Upper lobe of right lung (tissue), 1 donor: ENCODE results near the gene DHX9. TPM values are rescaled to one million over a fixed set of nuclear protein-coding genes. Genes with fewer than 3 reads are reported as not detected.

Experiments used
- ATAC-seq: fragments of 200-7000 bp; cut with Tn5 transposase; one replicate; pipeline ENCODE4 v1.9.1; 2020; ENCODE audit warnings: mild to moderate bottlenecking, moderate library complexity
- DNase-seq: peaks from one replicate; pipeline ENCODE4 v3.0.0-alpha.2; 2020
- H3K27ac ChIP-seq: fragments of 200-600 bp; one replicate; pipeline ENCODE4 v1.8.0; 2022
- H3K27me3 ChIP-seq: fragments of 200-600 bp; one replicate; pipeline ENCODE4 v1.8.0; 2022; ENCODE audit warnings: mild to moderate bottlenecking
- H3K36me3 ChIP-seq: fragments of 200-600 bp; one replicate; pipeline ENCODE4 v1.8.0; 2022
- H3K4me1 ChIP-seq: fragments of 200-600 bp; one replicate; pipeline ENCODE4 v1.8.0; 2022
- H3K4me3 ChIP-seq: fragments of 200-600 bp; one replicate; pipeline ENCODE4 v1.8.0; 2022; ENCODE audit warnings: mild to moderate bottlenecking
- H3K9me3 ChIP-seq: fragments of 200-600 bp; one replicate; pipeline ENCODE4 v1.8.0; 2022
- CTCF ChIP-seq: fragments of 200-600 bp; IDR thresholded peaks from one replicate; pipeline ENCODE4 v1.8.0; 2022; ENCODE audit warnings: antibody characterized with exemption
- intact Hi-C: fragments of 100-400 bp; cut with DNase I; formaldehyde crosslinking; loops from one replicate; pipeline ENCODE4 v1.11.0; 2022
- long read RNA-seq: library from polyadenylated mRNA; unstranded; transcript quantifications from one replicate; pipeline ENCODE4 v2.0.0, GENCODE V29; 2021
- total RNA-seq: library from RNA; stranded (reverse); fragmentation: NEBNext Ultra II Directional; extraction: Animal tissue kit (Norgen Biotek cat#: 25700); gene quantifications from one replicate; pipeline ENCODE4 v1.2.1, GENCODE V29; 2021
- donor health status: DM: no; HTN: yes; CAD: no; lungs with severe emphysema.

DHX9 gene
- total RNA-seq, result 126 TPM
- long read RNA-seq, full-length matches to known transcripts, result 46 of 87 reads
- long read RNA-seq, partial matches to known transcripts, result 28 of 87 reads
- long read RNA-seq, other reads (novel, unspliced or antisense), result 13 of 87 reads

GRCh38 chr1:182839209-182840066, at the start of gene DHX9:
Gene DHX9, plus strand, starts transcription at chr1:182839347. Its CDS starts 3,220 bp downstream, at chr1:182842567.
- Histone ChIP-seq H3K27ac (peak within 1 kb of the TSS; percentile 87), H3K27me3 (no peaks in the 10 kb centered on the region), H3K4me1 (peaks cover 37% of the 10 kb centered on the region), H3K36me3 (peaks cover 19% of the 10 kb centered on the region), H3K9me3 (no peaks in the 10 kb centered on the region), H3K4me3 (peak within 1 kb of the TSS; percentile 67)
- intact Hi-C loops, result no loop called here
- ATAC-seq, result peak; percentile 96
- DNase-seq, result peak; percentile 96
- TF ChIP-seq CTCF, result peak; percentile 31

- Histone ChIP-seq H3K36me3 (peaks cover 8% of the 10 kb centered on the region), H3K9me3 (no peaks in the 10 kb centered on the region), H3K27ac (no peak overlapping the region), H3K27me3 (no peaks in the 10 kb centered on the region), H3K4me3 (no peak overlapping the region), H3K4me1 (peaks cover 15% of the 10 kb centered on the region)
- ATAC-seq (no peak), DNase-seq (no peak)
- TF ChIP-seq CTCF, result no peak
- intact Hi-C loops, result no loop called here
Measured at GRCh38 chr1:182791281-182792179, 47.6 kb upstream of the DHX9 start.

- Histone ChIP-seq H3K4me3 (no peak overlapping the region), H3K36me3 (peaks cover 8% of the 10 kb centered on the region), H3K4me1 (peaks cover 15% of the 10 kb centered on the region), H3K9me3 (no peaks in the 10 kb centered on the region), H3K27ac (no peak overlapping the region), H3K27me3 (no peaks in the 10 kb centered on the region)
- ATAC-seq (no peak), DNase-seq (no peak)
- no peak for TF ChIP-seq CTCF
- intact Hi-C loops, result no loop called here
Measured at GRCh38 chr1:182794091-182794490, 45.1 kb upstream of the DHX9 start.

- H3K9me3 ChIP-seq, result no peaks in the 10 kb centered on the region
- intact Hi-C loops, result no loop called here
- H3K27ac ChIP-seq, result no peak overlapping the region
- H3K4me3 ChIP-seq, result no peak overlapping the region
- TF ChIP-seq CTCF, result no peak
- DNase-seq (no peak), ATAC-seq (peak; percentile 68)
- no peaks in the 10 kb centered on the region for H3K27me3 ChIP-seq
- H3K4me1 ChIP-seq, result peaks cover 15% of the 10 kb centered on the region
- H3K36me3 ChIP-seq, result peaks cover 8% of the 10 kb centered on the region
Measured at GRCh38 chr1:182794676-182795201, 44.4 kb upstream of the DHX9 start.

- Histone ChIP-seq H3K4me3 (no peak overlapping the region), H3K9me3 (no peaks in the 10 kb centered on the region), H3K4me1 (peaks cover 9% of the 10 kb centered on the region), H3K36me3 (peaks cover 8% of the 10 kb centered on the region), H3K27me3 (no peaks in the 10 kb centered on the region), H3K27ac (peak overlapping the region; percentile 33)
- DNase-seq (no peak), ATAC-seq (peak; percentile 84)
- intact Hi-C loops, result no loop called here
- TF ChIP-seq CTCF, result no peak
Measured at GRCh38 chr1:182795563-182796228, 43.5 kb upstream of the DHX9 start.
